ENCODE results near the gene NUDT12.

Gene NUDT12

GRCh38 chr5:103503066-103503465 is 59.5 kb downstream of the NUDT12 start:
- Histone ChIP-seq H3K36me3 (no peaks in the 10 kb centered on the region), H3K4me3 (ENCODE audit: low read depth, low read length) (no peak overlapping the region), H3K27me3 (no peaks in the 10 kb centered on the region), H3K9me3 (no peaks in the 10 kb centered on the region), H3K4me1 (no peaks in the 10 kb centered on the region)
- DNase-seq: no peak
- TF ChIP-seq CTCF (IDR thresholded peaks at IDR 0.05; ENCODE audit: low read depth, low read length): no peak

GRCh38 chr5:103502662-103503061 is 59.9 kb downstream of the NUDT12 start:
- H3K4me1 ChIP-seq: no peaks in the 10 kb centered on the region
- no peak overlapping the region for H3K4me3 ChIP-seq (ENCODE audit: low read depth, low read length)
- no peaks in the 10 kb centered on the region for H3K27me3 ChIP-seq
- no peaks in the 10 kb centered on the region for H3K9me3 ChIP-seq
- H3K36me3 ChIP-seq: no peaks in the 10 kb centered on the region
- no peak for TF ChIP-seq CTCF (IDR thresholded peaks at IDR 0.05; ENCODE audit: low read depth, low read length)
- no peak for DNase-seq

Data from BE2C (cell line).